GM18498 (cell line): Measurements from ENCODE around the gene ZNRF1.

Source experiments
- ATAC-seq: cut with Tn5 transposase; IDR thresholded peaks from one replicate; pipeline ENCODE4 v1.9.1; 2021; ENCODE audit warnings: mild to moderate bottlenecking, moderate library complexity; ENCODE audit not compliant: unreplicated experiment

The ZNRF1 gene

GRCh38 chr16:75058806-75059205 lies 60.0 kb downstream of the ZNRF1 start:
- ATAC-seq = no peak

GRCh38 chr16:75059411-75059810 lies 60.6 kb downstream of the ZNRF1 start:
- no peak for ATAC-seq

- no peak for ATAC-seq
Observed at GRCh38 chr16:75060723-75061122, 61.9 kb downstream of the ZNRF1 start.

- no peak for ATAC-seq
Observed at GRCh38 chr16:75061669-75062068, 62.8 kb downstream of the ZNRF1 start.

- no peak for ATAC-seq
Observed at GRCh38 chr16:75062135-75062975, 63.5 kb downstream of the ZNRF1 start.

- no peak for ATAC-seq
Observed at GRCh38 chr16:75062976-75063346, 64.1 kb downstream of the ZNRF1 start.

- no peak for ATAC-seq
Observed at GRCh38 chr16:75063549-75064088, 64.8 kb downstream of the ZNRF1 start.

- ATAC-seq = no peak
Observed at GRCh38 chr16:75064403-75065148, 65.8 kb downstream of the ZNRF1 start.

- no peak for ATAC-seq
Observed at GRCh38 chr16:75065149-75065505, 66.3 kb downstream of the ZNRF1 start.

- ATAC-seq = no peak
Observed at GRCh38 chr16:75065521-75066149, 66.8 kb downstream of the ZNRF1 start.

- no peak for ATAC-seq
Observed at GRCh38 chr16:75066861-75067447, 68.1 kb downstream of the ZNRF1 start.

GRCh38 chr16:75068085-75069031 lies 69.5 kb downstream of the ZNRF1 start:
- no peak for ATAC-seq

- ATAC-seq = no peak
Observed at GRCh38 chr16:75070012-75070841, 71.4 kb downstream of the ZNRF1 start.

GRCh38 chr16:75071621-75072020 lies 72.8 kb downstream of the ZNRF1 start:
- no peak for ATAC-seq

- no peak for ATAC-seq
Observed at GRCh38 chr16:75072239-75072947, 73.6 kb downstream of the ZNRF1 start.

- ATAC-seq = no peak
Observed at GRCh38 chr16:75073545-75074303, 74.9 kb downstream of the ZNRF1 start.

GRCh38 chr16:75074304-75074793 lies 75.5 kb downstream of the ZNRF1 start:
- ATAC-seq = no peak
